ENCODE results near the gene ALDH3A1. TPM values are rescaled to one million over a fixed set of nuclear protein-coding genes. Genes with fewer than 3 reads are reported as not detected.

The ALDH3A1 gene
- total and polyA plus RNA-seq, 2 experiments from 2014 or later: 0.17 to 0.21 TPM

GRCh38 chr17:19796457-19796856 is 48.4 kb upstream of the ALDH3A1 start:
- no peak for DNase-seq (ENCODE audit: low spot score)
- H3K4me3 Mint-ChIP-seq: no peak overlapping the region
- H3K27me3 Mint-ChIP-seq (ENCODE audit: insufficient read depth, low read depth, poor library complexity): peaks cover 2% of the 10 kb centered on the region
- peaks cover 63% of the 10 kb centered on the region for H3K36me3 Mint-ChIP-seq (ENCODE audit: low read depth)
- no peak overlapping the region for H3K27ac Mint-ChIP-seq
- Histone ChIP-seq H3K36me3 (ENCODE audit: insufficient read depth) (peaks cover 8% of the 10 kb centered on the region; the same call in 1 of the 2 replicates), H3K9me2 (ENCODE audit: insufficient read depth) (no peaks in the 10 kb centered on the region), H2AFZ (no peak overlapping the region), H3K79me2 (replicated peaks; ENCODE audit: insufficient read depth) (no peaks in the 10 kb centered on the region), H3K4me2 (no peak overlapping the region), H3K27me3 (ENCODE audit: insufficient read depth) (no peaks in the 10 kb centered on the region), H3K4me3 (no peak overlapping the region), H3K27ac (ENCODE audit: low read depth) (no peak overlapping the region), H3K4me1 (ENCODE audit: insufficient read depth) (no peaks in the 10 kb centered on the region), H3F3A (replicated peaks; ENCODE audit: low read depth) (no peaks in the 10 kb centered on the region), H4K20me1 (replicated peaks; ENCODE audit: insufficient read depth) (no peaks in the 10 kb centered on the region)
- H3K9me3 Mint-ChIP-seq: peaks cover 32% of the 10 kb centered on the region
- no peaks in the 10 kb centered on the region for H3K4me1 Mint-ChIP-seq
- TF ChIP-seq EZH2 (IDR thresholded peaks at IDR 0.05; ENCODE audit: low read depth, unreplicated experiment): no peak
- TF ChIP-seq STAT1 (IDR thresholded peaks at IDR 0.05; ENCODE audit: unreplicated experiment): no peak
- TF ChIP-seq EZH2phosphoT487 (IDR thresholded peaks at IDR 0.05; ENCODE audit: unreplicated experiment): no peak
- no peak for TF ChIP-seq CREB1 (CRISPR knock-in tag; IDR thresholded peaks at IDR 0.05; ENCODE audit: low read depth)
- TF ChIP-seq, protein P1, sequence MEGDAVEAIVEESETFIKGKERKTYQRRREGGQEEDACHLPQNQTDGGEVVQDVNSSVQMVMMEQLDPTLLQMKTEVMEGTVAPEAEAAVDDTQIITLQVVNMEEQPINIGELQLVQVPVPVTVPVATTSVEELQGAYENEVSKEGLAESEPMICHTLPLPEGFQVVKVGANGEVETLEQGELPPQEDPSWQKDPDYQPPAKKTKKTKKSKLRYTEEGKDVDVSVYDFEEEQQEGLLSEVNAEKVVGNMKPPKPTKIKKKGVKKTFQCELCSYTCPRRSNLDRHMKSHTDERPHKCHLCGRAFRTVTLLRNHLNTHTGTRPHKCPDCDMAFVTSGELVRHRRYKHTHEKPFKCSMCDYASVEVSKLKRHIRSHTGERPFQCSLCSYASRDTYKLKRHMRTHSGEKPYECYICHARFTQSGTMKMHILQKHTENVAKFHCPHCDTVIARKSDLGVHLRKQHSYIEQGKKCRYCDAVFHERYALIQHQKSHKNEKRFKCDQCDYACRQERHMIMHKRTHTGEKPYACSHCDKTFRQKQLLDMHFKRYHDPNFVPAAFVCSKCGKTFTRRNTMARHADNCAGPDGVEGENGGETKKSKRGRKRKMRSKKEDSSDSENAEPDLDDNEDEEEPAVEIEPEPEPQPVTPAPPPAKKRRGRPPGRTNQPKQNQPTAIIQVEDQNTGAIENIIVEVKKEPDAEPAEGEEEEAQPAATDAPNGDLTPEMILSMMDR (conservative IDR thresholded peaks at IDR 0.05; ENCODE audit: low read depth in 2 of 2): no peak
- no peak for TF ChIP-seq JUNB (IDR thresholded peaks at IDR 0.05; ENCODE audit: unreplicated experiment)
- no peak for TF ChIP-seq ZNF331 (CRISPR knock-in tag; IDR thresholded peaks at IDR 0.05; ENCODE audit: low read depth)
- no peak for TF ChIP-seq POLR2AphosphoS5 (IDR thresholded peaks at IDR 0.05; ENCODE audit: low read depth)
- no peak for TF ChIP-seq NANOG (IDR thresholded peaks at IDR 0.05; ENCODE audit: borderline replicate concordance)
- TF ChIP-seq ZNF114 (CRISPR knock-in tag; IDR thresholded peaks at IDR 0.05): no peak
- no peak for TF ChIP-seq ETS1 (IDR thresholded peaks at IDR 0.05)
- no peak for TF ChIP-seq REST (IDR thresholded peaks at IDR 0.05; ENCODE audit: unreplicated experiment)
- no peak for ATAC-seq
